Testis (tissue), 2 donors: ENCODE results near the gene DLGAP5.

Experiments used
- POLR2A ChIP-seq: fragments of 450-650 bp; IDR thresholded peaks from one replicate; pipeline ENCODE4 v1.6.1; 2017; ENCODE audit warnings: antibody characterized with exemption, mild to moderate bottlenecking, moderate library complexity
- TF ChIP-seq, protein P1 (sequence below), 3 experiments: fragments of 450-650 bp in 2 of 3; fragments of 200-600 bp in 1 of 3; sonication (generic) in 1 of 3; IDR thresholded peaks; one replicate each; pipeline ENCODE4 v1.5.1; 2016 to 2019; ENCODE audit warnings: antibody characterized with exemption in 3 of 3, mild to moderate bottlenecking in 2 of 3, moderate library complexity in 1 of 3

DNA sequence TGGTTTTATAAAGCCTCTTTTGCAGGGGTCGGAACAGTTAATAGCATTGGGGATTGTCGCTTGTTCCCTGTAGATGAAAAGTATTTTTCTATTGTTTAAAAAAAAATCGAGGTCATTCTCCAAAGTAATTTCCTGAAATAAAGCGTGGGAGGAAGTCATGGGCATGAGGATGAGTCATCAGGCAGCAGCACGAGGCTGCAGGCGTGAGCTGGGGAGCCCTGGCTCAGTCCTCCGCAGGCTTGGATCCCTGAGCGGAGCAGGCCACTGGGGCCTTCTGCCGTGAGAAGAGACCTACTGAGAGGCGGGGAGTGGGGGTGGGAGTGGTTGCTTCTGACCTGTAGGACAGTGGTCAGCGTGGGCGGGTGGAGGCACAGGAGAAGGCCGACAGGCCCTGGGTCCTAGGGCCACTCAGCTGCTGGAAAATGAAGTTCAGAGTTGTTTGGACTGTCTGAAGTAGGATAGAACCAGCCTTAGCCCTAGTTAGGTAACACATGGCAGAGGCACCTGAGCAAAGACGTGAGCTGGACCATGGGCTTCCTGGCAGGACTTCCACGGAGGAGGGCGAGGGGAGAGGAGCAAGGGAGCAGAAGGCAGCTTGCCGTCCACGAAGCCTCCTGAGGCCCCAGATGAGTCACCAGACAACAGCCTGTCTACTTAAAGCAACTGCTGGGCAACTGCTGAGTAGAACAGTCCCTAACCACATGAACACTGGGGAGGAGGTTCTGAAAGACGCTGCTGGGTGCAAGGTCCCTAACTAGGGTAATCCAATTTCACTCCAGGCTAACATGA is 83.4 kb downstream of the DLGAP5 start:
- TF ChIP-seq, protein P1, sequence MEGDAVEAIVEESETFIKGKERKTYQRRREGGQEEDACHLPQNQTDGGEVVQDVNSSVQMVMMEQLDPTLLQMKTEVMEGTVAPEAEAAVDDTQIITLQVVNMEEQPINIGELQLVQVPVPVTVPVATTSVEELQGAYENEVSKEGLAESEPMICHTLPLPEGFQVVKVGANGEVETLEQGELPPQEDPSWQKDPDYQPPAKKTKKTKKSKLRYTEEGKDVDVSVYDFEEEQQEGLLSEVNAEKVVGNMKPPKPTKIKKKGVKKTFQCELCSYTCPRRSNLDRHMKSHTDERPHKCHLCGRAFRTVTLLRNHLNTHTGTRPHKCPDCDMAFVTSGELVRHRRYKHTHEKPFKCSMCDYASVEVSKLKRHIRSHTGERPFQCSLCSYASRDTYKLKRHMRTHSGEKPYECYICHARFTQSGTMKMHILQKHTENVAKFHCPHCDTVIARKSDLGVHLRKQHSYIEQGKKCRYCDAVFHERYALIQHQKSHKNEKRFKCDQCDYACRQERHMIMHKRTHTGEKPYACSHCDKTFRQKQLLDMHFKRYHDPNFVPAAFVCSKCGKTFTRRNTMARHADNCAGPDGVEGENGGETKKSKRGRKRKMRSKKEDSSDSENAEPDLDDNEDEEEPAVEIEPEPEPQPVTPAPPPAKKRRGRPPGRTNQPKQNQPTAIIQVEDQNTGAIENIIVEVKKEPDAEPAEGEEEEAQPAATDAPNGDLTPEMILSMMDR (IDR thresholded peaks at IDR 0.05), result no peak
- no peak for TF ChIP-seq POLR2A
